Measurements from ENCODE around the gene CRY1.
A peak's percentile ranks its signal among the peaks of the same experiment; 100 is the strongest.

CRY1 gene

GRCh38 chr12:106960443-106960842 lies 132.9 kb downstream of the CRY1 start:
- no peak for DNase-seq (ENCODE audit: low read depth)

GRCh38 chr12:106957583-106957982 lies 135.8 kb downstream of the CRY1 start:
- no peak for DNase-seq (ENCODE audit: low read depth)

GRCh38 chr12:106956048-106956578 lies 137.2 kb downstream of the CRY1 start:
- no peak for DNase-seq (ENCODE audit: low read depth)

- DNase-seq (ENCODE audit: low read depth): peak; percentile 75
Observed at GRCh38 chr12:106955377-106956047, 137.8 kb downstream of the CRY1 start, which contains the start of gene TMEM263. Gene TMEM263, plus strand, starts transcription at chr12:106955907. Its CDS starts 11,210 bp downstream, at chr12:106967117.

DNA sequence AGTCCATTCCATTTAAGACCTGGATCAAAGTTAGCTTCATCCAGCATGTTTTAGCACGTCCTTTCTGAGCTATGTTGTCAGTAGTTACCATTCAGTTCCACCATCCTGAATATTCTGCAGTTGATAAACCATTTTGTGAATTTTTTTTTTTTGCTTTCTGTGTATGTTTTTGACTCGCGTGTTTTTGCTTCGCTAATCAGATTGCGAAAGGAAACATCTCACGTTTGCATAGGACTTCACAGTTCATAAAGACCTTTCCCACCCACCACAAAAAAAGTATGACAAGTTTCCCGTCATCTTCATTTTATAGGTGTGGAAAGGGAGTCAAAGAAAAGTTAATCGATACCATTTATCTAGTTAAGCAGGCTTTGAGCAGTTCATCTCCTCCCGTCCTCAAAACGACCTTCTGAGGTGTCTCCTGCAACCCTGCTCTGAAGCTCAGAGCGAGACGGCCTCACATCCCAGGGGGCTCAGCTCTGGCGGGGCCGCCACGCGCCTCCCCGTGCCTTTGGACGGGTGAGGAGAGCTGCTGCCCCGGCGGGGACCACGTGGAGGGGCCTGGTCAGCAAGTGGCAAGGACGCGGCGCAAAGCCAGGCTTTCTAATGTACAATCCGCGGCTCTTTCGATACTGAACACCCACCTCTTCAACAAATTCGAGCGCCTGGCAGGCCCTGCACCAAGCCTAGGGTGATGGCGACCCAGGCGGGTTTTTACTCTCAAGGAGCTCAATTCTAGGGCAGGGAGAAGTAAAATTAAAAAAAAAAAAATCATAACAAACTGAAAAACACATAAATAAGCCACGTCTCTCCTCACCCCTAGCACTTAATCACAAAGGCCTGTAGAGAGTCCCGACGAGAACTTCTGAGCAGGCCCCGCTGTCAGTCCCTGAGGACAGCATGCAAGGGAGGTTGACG lies 138.6 kb downstream of the CRY1 start:
- DNase-seq (ENCODE audit: low read depth): no peak

DNA sequence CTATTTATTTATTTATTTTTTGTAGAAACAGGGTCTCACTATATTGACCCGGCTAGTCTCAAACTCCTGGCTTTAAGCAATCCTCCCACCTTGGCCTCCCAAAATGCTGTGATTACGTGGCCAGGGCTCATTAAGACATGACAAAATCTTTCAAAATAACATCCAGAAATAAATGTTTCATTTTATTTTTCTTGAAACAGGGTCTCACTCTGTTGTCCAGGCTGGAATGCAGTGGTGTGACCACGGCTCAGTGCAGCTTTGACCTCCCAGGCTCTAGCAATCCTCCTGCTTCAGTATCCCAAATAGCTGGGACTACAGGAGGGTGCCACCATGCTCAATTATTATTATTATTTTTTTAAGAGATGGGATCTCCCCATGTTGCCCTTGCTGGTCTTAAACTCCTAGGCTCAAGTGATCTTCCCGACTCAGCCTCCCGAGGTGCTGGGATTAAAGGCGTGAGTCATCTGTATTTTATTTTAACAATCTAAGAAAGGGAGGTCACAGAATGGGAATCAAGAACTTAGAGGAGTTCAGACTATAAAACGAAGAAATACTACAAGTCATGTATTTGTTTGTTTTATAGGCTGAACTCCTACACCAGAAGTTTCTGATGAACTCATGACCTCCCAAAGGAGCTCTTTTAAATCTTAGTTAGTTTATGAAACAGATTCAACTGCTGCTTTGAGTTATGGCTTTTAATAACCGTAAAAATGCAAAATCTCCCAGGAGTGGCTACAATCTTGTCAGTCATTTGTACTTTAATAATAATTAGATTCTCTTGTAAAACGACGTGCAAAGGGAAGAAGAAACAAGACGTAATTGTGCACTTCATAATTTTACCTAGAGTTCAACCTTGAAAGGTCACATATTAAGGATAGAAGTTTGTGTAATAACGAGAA lies 139.7 kb downstream of the CRY1 start:
- no peak for DNase-seq (ENCODE audit: low read depth)

DNA sequence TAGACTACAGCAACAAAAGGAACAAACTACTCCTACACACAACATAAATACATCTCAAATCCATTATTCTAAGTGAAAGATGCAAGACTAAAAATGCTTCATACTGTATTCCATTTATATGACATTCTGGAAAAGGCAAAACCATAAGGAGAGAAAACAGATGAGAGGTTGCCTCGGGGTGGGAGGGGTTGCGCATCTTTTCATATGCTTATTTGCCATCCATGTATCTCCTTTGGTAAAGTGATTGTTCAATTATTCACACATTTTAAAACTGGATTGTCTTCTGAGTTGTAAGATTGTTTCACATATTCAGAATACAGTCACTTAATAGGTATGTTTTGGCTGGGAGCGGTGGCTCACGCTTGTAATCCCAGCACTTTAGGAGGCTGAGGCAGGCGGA lies 142.8 kb downstream of the CRY1 start:
- no peak for DNase-seq (ENCODE audit: low read depth)

DNA sequence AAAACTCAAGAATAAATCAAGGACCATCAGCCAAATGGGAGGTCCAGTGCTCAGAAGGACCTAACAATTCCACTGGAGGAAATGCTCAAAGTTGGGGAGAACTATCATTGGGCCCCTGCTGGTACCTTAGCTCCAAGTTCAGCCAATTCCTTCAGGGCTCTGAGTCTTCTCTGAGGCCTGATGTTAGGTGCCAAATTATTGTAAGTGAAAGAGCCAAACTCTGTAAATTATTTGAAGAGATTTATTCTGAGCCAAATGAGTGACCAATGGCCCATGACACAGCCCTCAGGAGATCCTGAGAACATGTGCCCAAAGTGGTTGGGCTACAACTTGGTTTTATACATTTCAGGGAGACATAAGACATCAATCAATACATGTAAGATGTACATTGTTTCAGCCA lies 145.9 kb downstream of the CRY1 start:
- no peak for DNase-seq (ENCODE audit: low read depth)

- DNase-seq (ENCODE audit: low read depth): no peak
Observed at GRCh38 chr12:106945261-106945851, 148.0 kb downstream of the CRY1 start.

DNA sequence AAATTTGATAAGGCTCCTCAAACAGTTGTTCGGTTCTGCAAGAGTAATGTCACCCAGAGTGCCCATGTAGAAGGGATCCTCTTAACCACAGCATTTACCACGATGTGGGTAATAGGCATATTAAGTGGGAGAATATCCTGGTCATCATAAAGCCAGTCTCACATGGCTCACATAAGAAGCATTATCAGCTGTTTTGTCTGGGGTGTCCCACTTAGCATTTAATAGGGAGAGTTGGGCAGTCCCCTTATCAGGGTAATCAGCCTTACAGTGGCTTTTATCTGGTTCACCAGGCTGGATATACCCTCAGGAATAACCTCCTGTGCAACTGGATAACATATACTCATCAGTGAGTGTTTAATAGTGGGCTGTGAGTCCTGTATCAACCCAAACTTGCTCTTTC lies 150.6 kb downstream of the CRY1 start:
- no peak for DNase-seq (ENCODE audit: low read depth)

DNA sequence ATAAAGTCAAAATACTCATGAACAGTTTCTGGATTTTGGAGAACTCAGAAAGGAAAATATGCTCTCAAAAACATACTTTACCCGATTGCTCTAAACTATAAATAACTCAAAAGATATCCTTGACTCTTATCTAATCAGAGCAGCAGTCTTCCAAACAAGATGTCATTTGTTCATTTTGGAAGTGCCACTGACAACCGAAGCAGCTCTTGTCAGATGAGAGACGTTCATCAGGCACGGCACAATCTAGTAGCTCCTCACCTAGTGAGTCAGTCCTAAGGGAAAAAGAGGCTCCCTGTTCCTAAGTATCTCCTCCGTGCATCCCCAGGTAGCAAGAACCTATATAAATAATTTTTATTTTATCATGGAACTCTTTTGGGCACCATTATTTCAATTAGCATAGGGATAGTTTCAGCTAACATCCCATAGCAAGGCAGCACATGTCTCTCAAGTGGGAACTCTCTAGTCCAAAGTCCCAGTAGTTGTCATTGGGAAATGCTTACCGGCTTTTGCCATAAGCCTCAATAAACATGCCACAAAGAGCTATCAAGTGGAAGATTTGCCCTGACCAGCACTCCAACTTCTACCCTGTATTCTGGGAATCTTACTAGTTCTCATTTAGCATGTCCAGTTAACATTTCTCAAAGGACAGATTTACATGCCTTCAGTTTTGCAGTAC lies 151.7 kb downstream of the CRY1 start:
- DNase-seq (ENCODE audit: low read depth): no peak
